ENCODE measurements around the gene PET100. TPM values are rescaled to one million over a fixed set of nuclear protein-coding genes. Genes with fewer than 3 reads are reported as not detected.

Gene PET100
- total and polyA plus RNA-seq, 10 of the 15 experiments (the other 5 are each of a cell fraction or from before 2014, with no cell fraction given) = 47.0 to 462 (median 126) TPM

DNA sequence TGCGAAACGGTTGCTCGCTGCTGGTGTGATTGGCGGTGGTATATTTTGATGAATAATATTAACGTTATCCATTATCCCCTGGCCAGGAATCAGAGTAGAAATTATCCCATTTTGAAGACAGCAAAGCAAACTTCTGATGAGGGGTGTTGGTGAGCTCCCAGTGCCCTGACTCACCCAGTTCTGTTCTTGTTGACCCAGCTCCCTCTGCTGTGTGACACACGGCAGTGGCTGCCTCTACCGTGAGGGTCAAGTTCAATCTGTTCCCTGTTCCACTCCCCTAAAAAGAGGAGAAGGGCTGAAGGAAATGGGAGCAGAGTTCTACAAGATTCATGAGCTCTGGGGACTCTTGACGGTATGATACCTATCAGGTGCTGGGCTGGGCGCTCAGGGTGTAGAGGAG is 31.9 kb upstream of the PET100 start:
- no peak overlapping the region for H3K9ac ChIP-seq (ENCODE audit: control insufficient read depth, insufficient read depth, low read length)
- no TSS peak for BruUV-seq (replicated peaks)
- H3K27ac ChIP-seq (ENCODE audit: control insufficient read depth, insufficient read depth) = no peak overlapping the region
- H3K4me1 ChIP-seq (ENCODE audit: control insufficient read depth, insufficient read depth, low read length) = no peaks in the 10 kb centered on the region; the same call in 1 of the 2 replicates
- H3K9me3 ChIP-seq (replicated peaks; ENCODE audit: control insufficient read depth, insufficient read depth, low read length) = no peaks in the 10 kb centered on the region
- RAD21 ChIA-PET (ENCODE audit: unreplicated experiment) = interaction anchor here (1.0 to 2.1 kb wide), 3 partner anchors 29 to 243 kb away, joined by 3 to 16 read pairs (median 4); partner anchors contain the start of gene TRAPPC5
- no peak for FAIRE-seq
- TF ChIP-seq CEBPB (IDR thresholded peaks at IDR 0.05; ENCODE audit: borderline replicate concordance in 1 of 2, low read depth in 2 of 2, low read length in 2 of 2) (no peak), WRNIP1 (IDR thresholded peaks at IDR 0.05; ENCODE audit: borderline replicate concordance, low read depth, low read length) (no peak), RB1 (IDR thresholded peaks at IDR 0.05; ENCODE audit: borderline replicate concordance) (no peak), NR2C2 (IDR thresholded peaks at IDR 0.05; ENCODE audit: borderline replicate concordance, control insufficient read depth, insufficient read length, low read depth) (no peak), EZH2 (IDR thresholded peaks at IDR 0.05; ENCODE audit: borderline replicate concordance, control insufficient read depth, low read depth, low read length) (no peak)
- TF ChIP-seq, protein P1, sequence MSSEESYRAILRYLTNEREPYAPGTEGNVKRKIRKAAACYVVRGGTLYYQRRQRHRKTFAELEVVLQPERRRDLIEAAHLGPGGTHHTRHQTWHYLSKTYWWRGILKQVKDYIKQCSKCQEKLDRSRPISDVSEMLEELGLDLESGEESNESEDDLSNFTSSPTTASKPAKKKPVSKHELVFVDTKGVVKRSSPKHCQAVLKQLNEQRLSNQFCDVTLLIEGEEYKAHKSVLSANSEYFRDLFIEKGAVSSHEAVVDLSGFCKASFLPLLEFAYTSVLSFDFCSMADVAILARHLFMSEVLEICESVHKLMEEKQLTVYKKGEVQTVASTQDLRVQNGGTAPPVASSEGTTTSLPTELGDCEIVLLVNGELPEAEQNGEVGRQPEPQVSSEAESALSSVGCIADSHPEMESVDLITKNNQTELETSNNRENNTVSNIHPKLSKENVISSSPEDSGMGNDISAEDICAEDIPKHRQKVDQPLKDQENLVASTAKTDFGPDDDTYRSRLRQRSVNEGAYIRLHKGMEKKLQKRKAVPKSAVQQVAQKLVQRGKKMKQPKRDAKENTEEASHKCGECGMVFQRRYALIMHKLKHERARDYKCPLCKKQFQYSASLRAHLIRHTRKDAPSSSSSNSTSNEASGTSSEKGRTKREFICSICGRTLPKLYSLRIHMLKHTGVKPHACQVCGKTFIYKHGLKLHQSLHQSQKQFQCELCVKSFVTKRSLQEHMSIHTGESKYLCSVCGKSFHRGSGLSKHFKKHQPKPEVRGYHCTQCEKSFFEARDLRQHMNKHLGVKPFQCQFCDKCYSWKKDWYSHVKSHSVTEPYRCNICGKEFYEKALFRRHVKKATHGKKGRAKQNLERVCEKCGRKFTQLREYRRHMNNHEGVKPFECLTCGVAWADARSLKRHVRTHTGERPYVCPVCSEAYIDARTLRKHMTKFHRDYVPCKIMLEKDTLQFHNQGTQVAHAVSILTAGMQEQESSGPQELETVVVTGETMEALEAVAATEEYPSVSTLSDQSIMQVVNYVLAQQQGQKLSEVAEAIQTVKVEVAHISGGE (CRISPR knock-in tag; IDR thresholded peaks at IDR 0.05) = no peak
- TF ChIP-seq, protein P2, sequence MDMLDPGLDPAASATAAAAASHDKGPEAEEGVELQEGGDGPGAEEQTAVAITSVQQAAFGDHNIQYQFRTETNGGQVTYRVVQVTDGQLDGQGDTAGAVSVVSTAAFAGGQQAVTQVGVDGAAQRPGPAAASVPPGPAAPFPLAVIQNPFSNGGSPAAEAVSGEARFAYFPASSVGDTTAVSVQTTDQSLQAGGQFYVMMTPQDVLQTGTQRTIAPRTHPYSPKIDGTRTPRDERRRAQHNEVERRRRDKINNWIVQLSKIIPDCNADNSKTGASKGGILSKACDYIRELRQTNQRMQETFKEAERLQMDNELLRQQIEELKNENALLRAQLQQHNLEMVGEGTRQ (IDR thresholded peaks at IDR 0.05; ENCODE audit: borderline replicate concordance, low read depth, low read length) = no peak
- no peaks in the 10 kb centered on the region for H4K20me1 ChIP-seq (ENCODE audit: control insufficient read depth, insufficient read depth)
- SMC1A ChIA-PET (ENCODE audit: uncharacterized antibody, unreplicated experiment) = interaction anchor here (0.6 to 2.5 kb wide), 4 partner anchors 11 to 202 kb away, joined by 3 to 7 read pairs (median 3); partner anchors contain the start of genes PET100 and XAB2
- H3K79me2 ChIP-seq (ENCODE audit: control insufficient read depth, insufficient read depth, low read length) = no peaks in the 10 kb centered on the region
- no peaks in the 10 kb centered on the region for H3K36me3 ChIP-seq (ENCODE audit: control insufficient read depth in 2 of 2, insufficient read depth in 2 of 2, low read length in 1 of 2)
- H2AFZ ChIP-seq (ENCODE audit: control insufficient read depth, low read depth, low read length) = no peak overlapping the region
- no peak overlapping the region for H3K4me2 ChIP-seq (ENCODE audit: control insufficient read depth, insufficient read depth)
- in situ Hi-C loops (cut with MboI) (no loop called here), intact Hi-C loops (cut with micrococcal nuclease; ENCODE audit: unreplicated experiment) (no loop called here)
- H3K27me3 ChIP-seq (replicated peaks in 1 of 2; ENCODE audit: control insufficient read depth in 2 of 2, insufficient read depth in 2 of 2, low read length in 1 of 2) = peaks cover 0 to 2% of the 10 kb centered on the region in 2 experiments; a peak in 1 of 4 replicates
- 63% methylated on average over 9 of the region's 9 CpGs for WGBS (ENCODE audit: insufficient coverage, insufficient replicate concordance, low lambda C conversion rate, missing lambda C conversion rate)
- no peak overlapping the region for H3K4me3 ChIP-seq
- POLR2A ChIA-PET = interaction anchor here (0.8 to 1.7 kb wide), 3 partner anchors 9 to 201 kb away, joined by 3 to 6 read pairs (median 3); no protein-coding TSS in a partner anchor
- DNase-seq (ENCODE audit: low read depth, low spot score) = no peak
- CTCF ChIA-PET = interaction anchor here (1.1 to 4.7 kb wide), 4 partner anchors 21 to 243 kb away, joined by 3 to 30 read pairs (median 6); no protein-coding TSS in a partner anchor
- no peak for ATAC-seq

All from GM12878 (cell line).